ENCODE results near the gene CDH23.

Gene CDH23

GRCh38 chr10:71432101-71432905 is 35.6 kb downstream of the CDH23 start:
- TF ChIP-seq ZNF384 (IDR thresholded peaks at IDR 0.05) (no peak), ARNT (IDR thresholded peaks at IDR 0.05) (no peak), LEF1 (IDR thresholded peaks at IDR 0.05; ENCODE audit: borderline replicate concordance) (no peak), FOXA1 (IDR thresholded peaks at IDR 0.05) (no peak), NFRKB (IDR thresholded peaks at IDR 0.05) (no peak), ELF4 (IDR thresholded peaks at IDR 0.05) (no peak), PKNOX1 (IDR thresholded peaks at IDR 0.05) (no peak), HDGF (IDR thresholded peaks at IDR 0.05; ENCODE audit: borderline replicate concordance) (no peak), SP1 (IDR thresholded peaks at IDR 0.05) (no peak), L3MBTL2 (conservative IDR thresholded peaks at IDR 0.05) (no peak), SUZ12 (IDR thresholded peaks at IDR 0.05) (no peak), FOXM1 (IDR thresholded peaks at IDR 0.05; ENCODE audit: borderline replicate concordance) (no peak), TARDBP (IDR thresholded peaks at IDR 0.05) (no peak), CTBP1 (IDR thresholded peaks at IDR 0.05; ENCODE audit: borderline replicate concordance) (no peak), BHLHE40 (IDR thresholded peaks at IDR 0.05; ENCODE audit: borderline replicate concordance) (no peak), FOXK2 (IDR thresholded peaks at IDR 0.05) (no peak)
- no peak for DNase-seq (ENCODE audit: extremely low spot score)
- POLR2A ChIA-PET = no interaction called here
- CTCF ChIA-PET = interaction anchor here (0.6 kb wide), 1 partner anchor 14 kb away, joined by 3 read pairs; no protein-coding TSS in a partner anchor

GRCh38 chr10:71432956-71433767 is 36.4 kb downstream of the CDH23 start:
- CTCF ChIA-PET = interaction anchor here (0.6 kb wide), 1 partner anchor 263 kb away, joined by 3 read pairs; no protein-coding TSS in a partner anchor
- TF ChIP-seq FOXA1 (IDR thresholded peaks at IDR 0.05) = no peak
- no peak for DNase-seq (ENCODE audit: extremely low spot score)
- POLR2A ChIA-PET = no interaction called here

GRCh38 chr10:71433768-71434744 is 37.3 kb downstream of the CDH23 start:
- no peak for TF ChIP-seq ELF4 (IDR thresholded peaks at IDR 0.05)
- TF ChIP-seq FOXA1 (IDR thresholded peaks at IDR 0.05) = no peak
- no peak for TF ChIP-seq SP1 (IDR thresholded peaks at IDR 0.05)
- TF ChIP-seq BHLHE40 (IDR thresholded peaks at IDR 0.05; ENCODE audit: borderline replicate concordance) = no peak
- TF ChIP-seq FOXK2 (IDR thresholded peaks at IDR 0.05) = no peak
- no peak for TF ChIP-seq NFRKB (IDR thresholded peaks at IDR 0.05)
- TF ChIP-seq TARDBP (IDR thresholded peaks at IDR 0.05) = no peak
- TF ChIP-seq HDGF (IDR thresholded peaks at IDR 0.05; ENCODE audit: borderline replicate concordance) = no peak
- no peak for TF ChIP-seq LEF1 (IDR thresholded peaks at IDR 0.05; ENCODE audit: borderline replicate concordance)
- TF ChIP-seq SUZ12 (IDR thresholded peaks at IDR 0.05) = no peak
- TF ChIP-seq L3MBTL2 (conservative IDR thresholded peaks at IDR 0.05) = no peak
- no peak for TF ChIP-seq ZNF384 (IDR thresholded peaks at IDR 0.05)
- no peak for TF ChIP-seq FOXM1 (IDR thresholded peaks at IDR 0.05; ENCODE audit: borderline replicate concordance)
- no peak for TF ChIP-seq ARNT (IDR thresholded peaks at IDR 0.05)
- TF ChIP-seq PKNOX1 (IDR thresholded peaks at IDR 0.05) = no peak

GRCh38 chr10:71434760-71435394 is 38.2 kb downstream of the CDH23 start:
- TF ChIP-seq FOXM1 (IDR thresholded peaks at IDR 0.05; ENCODE audit: borderline replicate concordance) (no peak), FOXA1 (IDR thresholded peaks at IDR 0.05) (no peak), ELF4 (IDR thresholded peaks at IDR 0.05) (no peak), ARNT (IDR thresholded peaks at IDR 0.05) (no peak), SP1 (IDR thresholded peaks at IDR 0.05) (no peak), PKNOX1 (IDR thresholded peaks at IDR 0.05) (no peak), L3MBTL2 (conservative IDR thresholded peaks at IDR 0.05) (no peak), BHLHE40 (IDR thresholded peaks at IDR 0.05; ENCODE audit: borderline replicate concordance) (no peak), HDGF (IDR thresholded peaks at IDR 0.05; ENCODE audit: borderline replicate concordance) (no peak), FOXK2 (IDR thresholded peaks at IDR 0.05) (no peak)
- ChIA-PET POLR2A (interaction anchor here (0.9 kb wide), 1 partner anchor 8 kb away, joined by 3 read pairs; no protein-coding TSS in a partner anchor), CTCF (interaction anchor here (0.6 kb wide), 1 partner anchor 39 kb away, joined by 3 read pairs; no protein-coding TSS in a partner anchor)
- no peak for DNase-seq (ENCODE audit: extremely low spot score)

More at GRCh38 chr10:71433768-71434744, 37.3 kb downstream of the CDH23 start:
- no peak for DNase-seq (ENCODE audit: extremely low spot score)
- ChIA-PET POLR2A (interaction anchor here (0.9 kb wide), 1 partner anchor 7 kb away, joined by 3 read pairs; no protein-coding TSS in a partner anchor), CTCF (no interaction called here)

Data from HEK293T (cell line).